ENCODE measurements around the gene CNTNAP2. TPM values are rescaled to one million over a fixed set of nuclear protein-coding genes. Genes with fewer than 3 reads are reported as not detected.

Gene CNTNAP2
- total and polyA plus RNA-seq, 2 of the 13 experiments (the other 11 are each of a cell fraction or from before 2014, with no cell fraction given): 0.40 to 0.42 TPM

- Histone ChIP-seq H3K36me3 (replicated peaks in 1 of 2; ENCODE audit: control insufficient read depth in 1 of 2, insufficient read depth in 2 of 2, low read length in 2 of 2) (no peaks in the 10 kb centered on the region), H3K27ac (ENCODE audit: extremely low read length, insufficient read depth, low read length) (no peak overlapping the region), H3K9ac (ENCODE audit: insufficient read depth, low read depth, low read length) (no peak overlapping the region), H3K27me3 (ENCODE audit: control insufficient read depth in 1 of 2, insufficient read depth in 2 of 2, low read length in 2 of 2) (no peaks in the 10 kb centered on the region), H3K79me2 (ENCODE audit: insufficient read depth, low read length) (no peaks in the 10 kb centered on the region), H3K4me2 (ENCODE audit: low read depth, low read length) (no peak overlapping the region), H3K4me1 (ENCODE audit: insufficient read depth, low read length) (no peaks in the 10 kb centered on the region), H3K9me3 (ENCODE audit: low read length) (peaks cover 28% of the 10 kb centered on the region), H3K4me3 (replicated peaks in 1 of 3; ENCODE audit: insufficient read depth in 1 of 3, low read depth in 2 of 3, low read length in 3 of 3) (no peak overlapping the region), H2AFZ (ENCODE audit: low read length) (no peak overlapping the region), H4K20me1 (ENCODE audit: insufficient read depth, low read length) (no peaks in the 10 kb centered on the region)
- POLR2A ChIA-PET: no interaction called here
- intact Hi-C loops (cut with micrococcal nuclease; ENCODE audit: unreplicated experiment): no loop called here
- DNase-seq (ENCODE audit: low spot score) (no peak), FAIRE-seq (no peak), ATAC-seq (no peak)
- WGBS (ENCODE audit: low lambda C conversion rate): 3% methylated on average over 5 of the region's 5 CpGs
- CTCF ChIA-PET (ENCODE audit: low intra/inter-chr PET ratio, low total read pairs): no interaction called here
- BruUV-seq (replicated peaks): no TSS peak
- in situ Hi-C loops (cut with HindIII; ENCODE audit: extremely low pct_ligation_motif_present, low pct_unique_long_range_greater_than_20kb): no loop called here
- TF ChIP-seq NFATC3 (CRISPR knock-in tag; IDR thresholded peaks at IDR 0.05) (no peak), AFF4 (CRISPR knock-in tag; IDR thresholded peaks at IDR 0.05) (no peak), NR2F2 (IDR thresholded peaks at IDR 0.05; ENCODE audit: borderline replicate concordance, low read depth) (no peak), JUNB (CRISPR knock-in tag; IDR thresholded peaks at IDR 0.05; ENCODE audit: borderline replicate concordance) (no peak), KLF12 (CRISPR knock-in tag; IDR thresholded peaks at IDR 0.05; ENCODE audit: borderline replicate concordance) (no peak), GTF3A (CRISPR knock-in tag; conservative IDR thresholded peaks at IDR 0.05) (no peak), SRSF9 (IDR thresholded peaks at IDR 0.05; ENCODE audit: borderline replicate concordance, insufficient read depth, low read depth, low read length, poor library complexity, severe bottlenecking) (no peak), GABPA (IDR thresholded peaks at IDR 0.05; ENCODE audit: low read depth, low read length) (no peak), GABPA (CRISPR knock-in tag; IDR thresholded peaks at IDR 0.05; ENCODE audit: low read depth) (no peak), HDAC6 (IDR thresholded peaks at IDR 0.05; ENCODE audit: low read depth, low read length) (no peak), PLRG1 (conservative IDR thresholded peaks at IDR 0.05) (no peak), SIX1 (CRISPR knock-in tag; IDR thresholded peaks at IDR 0.05; ENCODE audit: borderline replicate concordance) (no peak), SKI (IDR thresholded peaks at IDR 0.05; ENCODE audit: partially characterized antibody) (no peak), SNAPC4 (CRISPR knock-in tag; IDR thresholded peaks at IDR 0.05) (no peak), ZNF557 (CRISPR knock-in tag; IDR thresholded peaks at IDR 0.05) (no peak), ZNF704 (CRISPR knock-in tag; IDR thresholded peaks at IDR 0.05; ENCODE audit: borderline replicate concordance) (no peak)
Observed at GRCh38 chr7:147700702-147701101, 1584.1 kb downstream of the CNTNAP2 start.
